HG02763 (cell line): ENCODE measurements around the gene SRRM4.

Experiments
- ATAC-seq: cut with Tn5 transposase; IDR thresholded peaks from one replicate; pipeline ENCODE4 v1.9.1; 2021; ENCODE audit warnings: mild to moderate bottlenecking, moderate library complexity; ENCODE audit not compliant: unreplicated experiment

SRRM4 gene

DNA sequence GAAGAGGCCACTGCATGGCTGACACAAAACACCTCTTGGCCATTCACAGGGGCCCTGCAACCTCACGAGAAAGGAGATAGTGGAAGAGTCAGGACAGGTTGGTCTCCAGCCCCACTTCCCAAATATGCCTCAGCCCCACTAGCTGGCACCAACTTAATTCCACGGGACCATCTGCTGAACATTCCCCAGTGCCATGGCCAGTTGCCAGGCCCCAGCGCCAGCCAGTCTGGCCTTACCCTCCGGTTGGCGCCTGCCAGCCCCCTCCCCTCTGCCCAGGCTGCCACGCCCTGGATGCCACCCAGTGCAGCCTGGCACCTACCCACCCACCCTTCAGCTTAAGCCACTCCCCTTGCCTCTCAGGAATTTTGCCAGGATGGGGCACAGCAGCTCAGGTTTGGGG is 176.2 kb downstream of the SRRM4 start:
- no peak for ATAC-seq

DNA sequence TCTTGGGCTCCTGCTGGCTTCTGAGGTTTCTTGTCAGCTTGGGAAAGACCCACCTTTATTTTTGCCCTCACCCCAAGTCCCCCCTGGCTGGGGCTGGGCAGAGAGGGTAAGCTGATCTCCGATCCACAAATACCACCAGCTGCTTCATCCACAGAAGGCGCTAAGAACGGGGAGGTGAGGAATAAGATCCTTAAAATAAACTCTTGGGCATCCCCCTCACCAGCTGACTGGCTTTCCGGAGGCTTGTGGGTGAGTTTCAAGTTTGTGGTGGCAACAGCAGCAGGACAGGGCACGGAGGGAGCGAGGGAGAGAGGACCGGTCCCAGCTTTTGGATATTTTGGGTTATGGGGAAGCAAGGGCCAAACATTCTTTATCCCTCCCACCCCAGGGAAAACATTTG is 176.6 kb downstream of the SRRM4 start:
- no peak for ATAC-seq

DNA sequence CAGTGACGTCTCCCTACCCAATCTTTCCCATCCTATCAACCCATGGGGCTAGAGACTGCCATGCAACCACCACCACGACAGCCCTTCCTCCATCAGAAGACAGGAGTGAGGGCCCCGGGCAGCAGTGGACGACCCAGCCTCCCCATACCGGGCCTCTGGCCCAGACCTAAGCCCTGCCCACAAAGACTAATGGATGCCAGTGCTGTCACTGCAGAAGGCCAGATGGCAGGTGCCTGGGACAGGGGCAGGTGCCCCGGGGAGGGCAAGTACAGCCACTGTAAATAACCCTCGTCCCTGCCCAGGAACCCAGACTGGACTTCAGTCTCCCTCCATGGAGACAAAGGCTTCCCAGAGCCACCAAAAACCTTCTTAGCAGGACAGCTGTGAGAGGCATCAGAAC is 177.1 kb downstream of the SRRM4 start:
- ATAC-seq, result no peak

- no peak for ATAC-seq
Observed at GRCh38 chr12:119159844-119160243, 178.5 kb downstream of the SRRM4 start.

GRCh38 chr12:119167902-119168301 is 186.6 kb downstream of the SRRM4 start:
- no peak for ATAC-seq

DNA sequence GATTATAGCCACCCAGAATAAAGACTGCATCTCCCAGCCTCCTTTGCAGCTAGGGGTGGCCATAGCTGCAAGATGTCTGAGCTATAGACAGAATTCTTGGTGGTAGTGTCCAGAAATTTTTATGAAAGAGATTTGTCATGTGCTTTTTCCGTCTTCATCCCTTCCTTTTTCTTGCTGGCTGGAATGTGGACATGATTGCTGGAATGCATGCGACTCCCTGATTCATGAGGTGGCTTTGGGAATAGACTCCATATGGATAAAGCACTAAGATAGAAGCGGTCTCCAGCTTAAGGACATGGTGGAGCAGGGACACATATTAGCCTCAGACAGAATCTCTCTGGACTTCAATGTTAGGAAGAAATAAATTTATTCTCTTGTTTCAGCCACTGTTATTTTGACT is 187.4 kb downstream of the SRRM4 start:
- no peak for ATAC-seq

- ATAC-seq, result no peak
Observed at GRCh38 chr12:119169150-119169549, 187.8 kb downstream of the SRRM4 start.

DNA sequence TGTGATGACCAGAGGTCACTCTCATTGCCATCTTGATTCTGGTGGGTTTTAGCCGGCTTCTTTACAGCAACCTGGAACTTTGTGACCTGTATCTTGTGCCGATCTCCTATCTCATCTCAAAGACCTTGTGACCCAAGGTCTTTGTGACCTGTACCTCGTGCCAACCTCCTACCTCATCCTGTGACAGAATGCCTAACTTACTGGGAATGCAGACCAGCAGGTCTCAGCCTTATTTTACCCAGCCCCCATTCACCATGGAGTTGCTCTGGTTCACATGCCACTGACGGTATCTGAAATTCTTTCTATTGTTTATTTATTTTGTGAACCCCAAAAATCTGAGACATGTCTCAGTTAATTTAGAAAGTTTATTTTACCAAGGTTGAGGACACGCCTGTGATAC is 189.9 kb downstream of the SRRM4 start:
- no peak for ATAC-seq

DNA sequence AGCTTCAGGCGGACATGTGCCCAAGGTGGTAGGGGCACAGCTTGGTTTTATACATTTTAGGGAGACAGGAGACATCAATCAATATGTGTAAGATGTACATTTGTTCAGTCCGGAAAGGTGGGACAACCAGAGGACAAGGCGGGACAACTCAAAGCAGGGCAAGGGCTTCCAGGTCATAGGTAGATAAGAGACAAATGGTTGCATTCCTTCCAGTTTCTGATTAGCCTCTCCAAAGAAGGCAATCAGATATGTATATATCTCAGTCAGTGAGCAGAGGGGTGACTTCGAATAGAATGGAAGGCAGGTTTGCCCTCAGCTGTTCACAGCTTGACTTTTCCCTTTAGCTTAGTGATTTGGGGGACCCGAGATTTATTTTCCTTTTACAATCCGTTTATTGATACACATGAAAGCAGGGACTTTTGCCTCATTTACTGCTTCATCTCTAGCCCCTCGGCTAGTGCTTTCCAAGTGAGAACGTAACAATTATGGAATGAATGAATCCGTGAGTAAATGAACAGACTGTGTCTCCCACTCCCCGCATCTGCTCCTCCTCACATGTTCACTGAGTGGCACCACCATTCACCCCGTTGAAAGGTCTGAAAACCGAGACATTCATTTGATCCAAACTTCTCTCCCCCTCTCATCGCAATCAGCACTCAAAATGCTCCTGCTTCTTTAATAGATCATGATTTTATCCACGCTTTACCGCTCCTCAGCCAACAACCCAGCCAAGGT is 190.5 kb downstream of the SRRM4 start:
- ATAC-seq, result no peak

GRCh38 chr12:119175081-119175480 is 193.7 kb downstream of the SRRM4 start:
- ATAC-seq, result no peak

- ATAC-seq, result no peak
Observed at GRCh38 chr12:119176267-119177055, 195.1 kb downstream of the SRRM4 start.

DNA sequence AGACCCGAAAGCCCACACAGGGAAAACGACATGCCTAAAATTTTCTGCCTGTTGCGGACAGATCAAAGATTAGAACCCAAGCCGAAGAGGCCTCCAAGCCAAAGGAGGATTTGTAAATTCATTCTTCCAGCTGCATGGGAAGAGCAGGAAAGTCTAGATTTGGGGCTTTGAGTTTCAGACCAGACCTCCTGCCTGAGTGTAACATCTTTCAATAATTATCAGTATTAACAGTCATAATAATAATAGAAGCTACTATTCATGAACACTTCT is 195.7 kb downstream of the SRRM4 start:
- no peak for ATAC-seq

DNA sequence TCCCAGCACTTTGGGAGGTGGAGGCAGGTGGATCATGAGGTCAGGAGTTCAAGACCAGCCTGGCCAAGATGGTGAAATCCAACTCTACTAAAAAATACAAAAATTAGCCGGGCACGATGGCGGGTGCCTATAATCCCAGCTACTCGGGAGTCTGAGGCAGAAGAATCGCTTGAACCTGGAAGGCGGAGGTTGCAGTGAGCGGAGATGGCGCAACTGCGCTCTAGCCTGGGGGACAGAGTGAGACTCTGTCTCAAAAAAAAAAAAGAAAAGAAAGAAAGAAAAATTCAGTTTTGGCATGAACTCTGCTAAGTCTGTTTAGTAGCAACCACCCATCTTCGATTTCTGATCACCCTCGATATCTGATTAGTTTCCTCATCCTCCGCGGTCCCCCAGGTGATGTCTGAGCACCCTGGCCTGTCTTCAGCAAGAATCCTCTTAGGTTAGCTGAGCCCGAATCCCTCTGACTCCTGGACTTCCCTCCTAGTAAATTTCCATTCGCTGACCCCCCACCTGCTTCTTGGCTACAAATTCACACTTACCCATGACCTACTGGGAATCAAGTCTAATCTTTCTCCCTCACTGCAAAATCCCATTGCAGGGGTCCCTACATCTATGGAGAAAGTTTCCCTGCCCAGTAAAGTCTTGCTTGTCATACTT is 196.5 kb downstream of the SRRM4 start:
- no peak for ATAC-seq

DNA sequence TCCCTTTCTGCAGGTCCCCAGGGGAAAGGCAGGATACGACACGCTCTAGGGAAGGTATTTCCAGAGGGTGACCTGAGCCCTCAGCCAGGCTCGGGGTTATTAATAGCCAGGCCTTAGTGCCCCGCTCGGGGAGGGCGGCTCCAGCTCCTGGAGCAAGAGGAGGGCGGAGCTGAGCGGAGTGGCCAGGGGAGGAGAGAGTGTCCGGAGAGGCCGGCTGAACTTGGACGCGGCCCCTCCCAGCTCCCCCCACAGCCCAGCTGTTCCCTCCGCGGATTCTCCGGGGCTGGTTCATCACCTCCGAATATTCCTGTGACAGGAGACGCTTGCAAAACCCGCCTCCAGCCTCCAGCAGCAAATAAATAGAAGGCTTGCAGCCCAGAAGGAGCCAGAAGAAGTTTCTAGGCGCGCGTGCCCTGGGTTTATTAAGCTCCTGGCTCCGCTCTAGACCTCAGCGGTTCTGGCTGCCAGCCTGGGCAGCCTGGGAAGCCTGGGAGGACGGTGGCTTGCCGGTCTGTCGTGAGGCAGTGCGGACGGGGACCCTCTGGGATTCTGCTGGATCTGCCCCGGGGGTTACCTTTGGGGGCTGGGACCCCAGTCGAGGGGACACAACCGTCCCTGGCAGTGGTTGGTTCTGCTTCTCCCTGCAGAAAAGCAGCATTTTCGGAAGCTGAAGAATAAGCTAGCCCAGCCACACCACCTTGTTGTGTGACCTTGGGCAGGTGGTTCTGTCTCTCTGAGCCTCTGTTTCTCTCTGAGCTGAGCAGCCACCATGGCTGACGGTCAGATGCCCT is 197.4 kb downstream of the SRRM4 start, which contains the start of gene HSPB8:
Gene HSPB8, plus strand, starts transcription at position 388 of the 791 bp plus-strand sequence. Its CDS starts 382 bp downstream, at position 770.
- ATAC-seq, result no peak

DNA sequence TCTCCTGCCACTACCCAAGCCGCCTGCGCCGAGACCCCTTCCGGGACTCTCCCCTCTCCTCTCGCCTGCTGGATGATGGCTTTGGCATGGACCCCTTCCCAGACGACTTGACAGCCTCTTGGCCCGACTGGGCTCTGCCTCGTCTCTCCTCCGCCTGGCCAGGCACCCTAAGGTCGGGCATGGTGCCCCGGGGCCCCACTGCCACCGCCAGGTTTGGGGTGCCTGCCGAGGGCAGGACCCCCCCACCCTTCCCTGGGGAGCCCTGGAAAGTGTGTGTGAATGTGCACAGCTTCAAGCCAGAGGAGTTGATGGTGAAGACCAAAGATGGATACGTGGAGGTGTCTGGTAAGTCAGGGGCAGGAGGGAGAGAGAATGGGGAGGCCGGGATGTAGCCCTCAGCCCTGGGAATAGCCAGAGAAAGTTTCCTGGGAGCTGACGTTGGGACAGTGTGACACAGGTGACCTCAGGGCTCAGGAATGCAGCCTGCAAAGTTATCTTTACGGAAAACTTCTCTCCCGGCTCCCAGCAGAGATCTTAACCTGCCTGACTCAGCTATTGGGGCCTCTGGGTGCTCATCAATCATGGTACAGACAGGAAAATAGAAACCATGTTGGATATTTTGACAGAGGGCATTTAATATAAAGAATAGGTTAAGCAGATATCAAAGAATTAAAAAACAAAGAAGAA is 198.1 kb downstream of the SRRM4 start:
- ATAC-seq, result no peak

GRCh38 chr12:119180380-119181040 is 199.2 kb downstream of the SRRM4 start:
- ATAC-seq, result no peak

GRCh38 chr12:119181202-119181601 is 199.9 kb downstream of the SRRM4 start:
- ATAC-seq, result no peak

GRCh38 chr12:119181944-119182343 is 200.6 kb downstream of the SRRM4 start:
- ATAC-seq, result no peak

DNA sequence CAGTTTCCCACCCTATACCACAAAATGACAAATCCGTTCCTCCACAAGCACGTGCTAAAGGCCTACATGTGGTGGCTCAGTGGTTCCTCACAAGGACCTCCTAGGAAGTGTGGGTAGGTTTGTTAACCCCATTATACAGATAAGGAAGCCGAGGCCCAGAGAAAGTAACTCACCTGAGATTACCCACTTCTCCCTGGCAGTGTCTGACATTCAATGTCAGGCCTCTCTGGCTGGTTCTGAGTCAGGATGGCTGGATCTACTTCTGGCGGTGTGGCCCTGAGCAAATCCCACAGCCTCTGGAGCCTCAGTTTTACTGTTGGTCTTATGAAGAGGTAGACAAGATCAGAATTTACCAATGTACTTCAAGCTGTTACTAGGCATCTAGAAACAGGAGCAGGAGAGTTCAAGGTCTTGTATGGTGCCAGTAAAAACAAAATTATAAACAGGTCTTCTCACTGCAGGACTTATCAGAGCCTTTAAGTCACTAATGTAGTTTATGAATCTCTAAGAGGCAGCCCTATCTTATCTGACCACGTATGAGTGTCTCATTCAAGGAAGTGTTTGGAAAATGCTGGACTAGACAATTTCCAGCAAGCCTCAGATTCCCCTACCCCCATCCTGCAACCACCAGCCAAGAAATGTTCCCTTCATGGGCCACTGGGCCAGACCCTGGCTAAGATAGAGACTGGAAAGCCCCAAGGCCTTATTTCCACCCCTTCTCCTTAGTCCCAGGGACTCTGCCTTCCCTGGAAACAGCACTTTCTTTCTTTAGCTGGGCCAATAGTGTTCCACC is 201.6 kb downstream of the SRRM4 start:
- no peak for ATAC-seq
